MCF 10A (cell line): ENCODE data around the gene ECE1. TPM values are rescaled to one million over a fixed set of nuclear protein-coding genes. Genes with fewer than 3 reads are reported as not detected.

ENCODE experiments used
- BruUV-seq: library from RNA; stranded (reverse); fragments of 400-500 nt; replicated peaks from 2 replicates; lab custom pipeline; 2021; lab: Mats Ljungman, UMichigan
- CTCF ChIA-PET: fragments of 300-600 bp; sonication (Branson Sonifier 250); formaldehyde crosslinking; extraction: SDS; loops from one replicate; lab custom pipeline; 2021; ENCODE audit warnings: antibody characterized with exemption, inconsistent platforms; lab: Yijun Ruan, JAX
- POLR2A ChIA-PET: fragments of 300-600, 350-650 bp; sonication (Branson Sonifier 250); formaldehyde crosslinking; extraction: SDS; loops from one replicate; lab custom pipeline; 2020; ENCODE audit warnings: antibody characterized with exemption, inconsistent platforms; lab: Yijun Ruan, JAX
- DNase-seq: peaks from one replicate; pipeline ENCODE4 v3.0.0-alpha.2; 2018; ENCODE audit not compliant: unreplicated experiment
- H3K27ac Mint-ChIP-seq: one replicate; pipeline ENCODE4 v1.8.0; 2022; ENCODE audit warnings: mild to moderate bottlenecking, low read depth, mixed read lengths; ENCODE audit not compliant: unreplicated experiment
- H3K27me3 Mint-ChIP-seq: one replicate; pipeline ENCODE4 v1.8.0; 2022; ENCODE audit warnings: mixed read lengths; ENCODE audit not compliant: insufficient read depth, unreplicated experiment
- H3K36me3 Mint-ChIP-seq: one replicate; pipeline ENCODE4 v1.8.0; 2022; ENCODE audit warnings: mild to moderate bottlenecking, moderate library complexity, mixed read lengths; ENCODE audit not compliant: insufficient read depth, unreplicated experiment
- H3K4me1 Mint-ChIP-seq: one replicate; pipeline ENCODE4 v1.8.0; 2022; ENCODE audit warnings: mixed read lengths; ENCODE audit not compliant: insufficient read depth, unreplicated experiment
- H3K4me3 Mint-ChIP-seq: one replicate; pipeline ENCODE4 v1.8.0; 2022; ENCODE audit warnings: mild to moderate bottlenecking, moderate library complexity, mixed read lengths; ENCODE audit not compliant: unreplicated experiment
- H3K9me3 Mint-ChIP-seq: one replicate; pipeline ENCODE4 v1.8.0; 2022; ENCODE audit warnings: mixed read lengths; ENCODE audit not compliant: unreplicated experiment
- CTCF ChIP-seq: fragments of 200-600 bp; IDR thresholded peaks from one replicate; pipeline ENCODE4 v1.8.0; 2022; ENCODE audit warnings: antibody characterized with exemption, mild to moderate bottlenecking; ENCODE audit not compliant: unreplicated experiment
- intact Hi-C: fragments of 100-400 bp; cut with micrococcal nuclease; formaldehyde crosslinking; loops from 2 replicates; pipeline ENCODE4 v1.14.1; 2022
- total RNA-seq: library from RNA; stranded (reverse); gene quantifications from 2 replicates; pipeline ENCODE4 v1.2.3, GENCODE V29; 2022

ECE1 gene
- total RNA-seq, 1 experiment from 2014 or later: 40.0 TPM

- ChIA-PET POLR2A (interaction anchor here (1.4 kb wide), 1 partner anchor 72 kb away, joined by 3 read pairs; no protein-coding TSS in a partner anchor), CTCF (interaction anchor here (0.7 to 2.8 kb wide), 5 partner anchors 12 to 288 kb away, joined by 4 to 31 read pairs (median 8); no protein-coding TSS in a partner anchor)
- BruUV-seq: no TSS peak
- Mint-ChIP-seq H3K4me1 (peaks cover 6% of the 10 kb centered on the region), H3K27me3 (no peaks in the 10 kb centered on the region), H3K27ac (no peak overlapping the region), H3K9me3 (no peaks in the 10 kb centered on the region), H3K36me3 (peaks cover 6% of the 10 kb centered on the region), H3K4me3 (no peak overlapping the region)
- no peak for TF ChIP-seq CTCF
- intact Hi-C loops: no loop called here
- DNase-seq: no peak
Measured at GRCh38 chr1:21246905-21247642, 43.2 kb downstream of the ECE1 start.

DNA sequence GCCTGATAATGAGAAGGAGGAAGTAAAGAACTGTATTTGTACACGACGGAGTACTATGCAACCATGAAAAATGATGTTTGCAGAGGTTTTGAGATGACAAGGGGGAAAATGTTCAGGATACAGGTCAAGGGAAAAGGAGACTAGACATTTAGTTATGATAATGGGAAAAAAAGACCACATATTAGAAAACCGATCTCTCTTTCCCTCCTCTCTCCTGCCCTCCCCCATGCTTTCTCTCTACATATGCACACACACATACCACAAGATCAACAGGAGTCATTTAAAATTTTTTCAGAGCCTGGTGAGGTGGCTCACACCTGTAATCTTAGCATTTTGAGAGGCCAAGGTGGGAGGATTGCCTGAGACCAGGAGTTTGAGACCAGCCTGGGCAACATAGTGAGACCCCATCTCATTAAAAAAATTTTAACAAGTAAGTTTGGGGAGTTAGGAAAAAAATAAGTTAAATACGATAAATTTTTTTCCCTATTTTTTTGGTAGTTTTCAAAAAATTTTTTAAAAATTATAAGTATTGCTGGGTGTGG, 44.5 kb downstream of the ECE1 start:
- POLR2A ChIA-PET: no interaction called here

DNA sequence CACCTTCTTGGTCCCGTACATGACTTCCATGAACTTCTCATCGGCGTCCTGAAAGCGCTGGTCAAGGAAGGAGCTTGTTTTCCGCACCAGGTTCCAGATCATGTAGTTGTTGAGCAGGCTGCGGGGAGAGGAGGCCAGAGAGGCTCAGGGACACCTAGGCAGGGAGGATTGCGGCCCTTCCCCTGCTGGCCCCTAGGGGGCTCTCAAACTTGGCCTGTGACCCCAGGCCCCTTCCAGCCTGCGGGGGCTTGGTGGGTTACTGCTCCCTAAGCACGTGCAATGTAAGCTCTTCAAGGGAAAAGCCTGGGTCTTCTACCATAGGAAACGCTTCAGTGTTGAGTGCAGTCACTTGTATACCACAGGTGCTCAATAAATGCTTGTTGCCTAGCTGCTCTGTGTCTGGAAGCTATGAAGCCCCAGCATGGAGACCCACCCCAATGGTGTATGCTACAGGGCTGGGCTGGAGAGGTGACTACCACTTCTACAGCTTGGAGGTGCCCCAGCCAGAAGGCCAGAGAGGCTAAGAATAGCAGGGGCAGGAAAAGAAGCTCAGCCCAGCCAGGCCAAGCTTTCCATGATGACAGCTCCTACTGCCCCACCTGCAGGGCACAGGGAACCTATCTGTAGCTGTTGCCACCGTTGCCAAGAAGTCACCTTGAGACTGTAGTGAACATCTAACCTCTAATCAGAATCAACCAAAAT, 45.1 kb downstream of the ECE1 start:
- peaks cover 6% of the 10 kb centered on the region for H3K36me3 Mint-ChIP-seq
- ChIA-PET CTCF (interaction anchor here (0.5 to 2.5 kb wide), 7 partner anchors 10 to 564 kb away, joined by 3 to 14 read pairs (median 7); no protein-coding TSS in a partner anchor), POLR2A (no interaction called here)
- DNase-seq: no peak
- no peaks in the 10 kb centered on the region for H3K9me3 Mint-ChIP-seq
- no peaks in the 10 kb centered on the region for H3K27me3 Mint-ChIP-seq
- no peak overlapping the region for H3K4me3 Mint-ChIP-seq
- BruUV-seq: no TSS peak
- intact Hi-C loops: no loop called here
- no peak overlapping the region for H3K27ac Mint-ChIP-seq
- H3K4me1 Mint-ChIP-seq: no peaks in the 10 kb centered on the region
- peak; percentile 8 for TF ChIP-seq CTCF

More for the DNA sequence above, 44.5 kb downstream of the ECE1 start:
- DNase-seq: no peak
- no TSS peak for BruUV-seq
- CTCF ChIA-PET: interaction anchor here (0.7 to 2.5 kb wide), 5 partner anchors 9 to 123 kb away, joined by 4 to 14 read pairs (median 7); no protein-coding TSS in a partner anchor
- Mint-ChIP-seq H3K36me3 (peaks cover 6% of the 10 kb centered on the region), H3K27ac (no peak overlapping the region), H3K27me3 (no peaks in the 10 kb centered on the region), H3K9me3 (no peaks in the 10 kb centered on the region), H3K4me1 (no peaks in the 10 kb centered on the region), H3K4me3 (no peak overlapping the region)
- intact Hi-C loops: no loop called here
- TF ChIP-seq CTCF: no peak

DNA sequence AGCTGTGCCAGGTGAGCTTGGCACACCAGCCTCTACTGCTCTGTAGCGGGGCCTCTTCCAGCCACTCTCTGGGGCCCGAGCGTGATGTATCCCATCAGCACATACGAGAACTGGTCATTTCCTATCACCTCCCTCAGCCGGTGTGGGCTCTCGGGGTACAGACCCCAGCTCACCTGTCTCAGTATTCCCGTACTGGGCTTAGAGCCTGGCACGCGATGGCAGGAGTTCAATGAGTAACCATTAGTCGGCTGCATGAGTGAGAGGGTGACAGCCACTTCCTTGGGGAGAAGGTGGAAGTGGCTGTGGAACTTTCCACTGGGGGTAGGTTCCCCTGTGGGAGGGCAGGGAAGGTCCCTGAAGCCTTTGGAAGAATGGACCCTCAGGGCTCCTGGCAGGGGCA, 46.1 kb downstream of the ECE1 start:
- Mint-ChIP-seq H3K27ac (no peak overlapping the region), H3K27me3 (no peaks in the 10 kb centered on the region), H3K4me1 (peaks cover 3% of the 10 kb centered on the region), H3K4me3 (no peak overlapping the region), H3K36me3 (peaks cover 6% of the 10 kb centered on the region), H3K9me3 (no peaks in the 10 kb centered on the region)
- DNase-seq: no peak
- ChIA-PET CTCF (interaction anchor here (0.7 to 2.5 kb wide), 3 partner anchors 11 to 426 kb away, joined by 3 to 14 read pairs (median 3); no protein-coding TSS in a partner anchor), POLR2A (no interaction called here)
- intact Hi-C loops: no loop called here
- no TSS peak for BruUV-seq
- no peak for TF ChIP-seq CTCF
